Measurements from ENCODE around the gene SMIM24. TPM values are rescaled to one million over a fixed set of nuclear protein-coding genes. Genes with fewer than 3 reads are reported as not detected.

SMIM24 gene
- total and polyA plus RNA-seq, 10 of the 15 experiments (the other 5 are each of a cell fraction or from before 2014, with no cell fraction given) = 0.14 to 0.44 (median 0.23) TPM; not detected in 4

GRCh38 chr19:3433313-3433712, 47.0 kb downstream of the SMIM24 start:
- CTCF ChIA-PET = interaction anchor here (5.1 kb wide), 1 partner anchor 105 kb away, joined by 87 read pairs; no protein-coding TSS in a partner anchor
- POLR2A ChIA-PET = no interaction called here
- WGBS (ENCODE audit: insufficient coverage, insufficient replicate concordance, low lambda C conversion rate, missing lambda C conversion rate) = 91% methylated on average over 12 of the region's 12 CpGs

More at GRCh38 chr19:3433313-3433712, 47.0 kb downstream of the SMIM24 start:
- H3K4me2 ChIP-seq (ENCODE audit: control insufficient read depth, insufficient read depth) = no peak overlapping the region
- ChIA-PET RAD21 (ENCODE audit: unreplicated experiment) (no interaction called here), SMC1A (ENCODE audit: uncharacterized antibody, unreplicated experiment) (interaction anchor here (1.3 kb wide), 1 partner anchor 105 kb away, joined by 4 read pairs; no protein-coding TSS in a partner anchor)
- peaks cover 16 to 17% of the 10 kb centered on the region in 2 experiments; a peak in 3 of 4 replicates for H3K36me3 ChIP-seq (ENCODE audit: control insufficient read depth in 2 of 2, insufficient read depth in 2 of 2, low read length in 1 of 2)
- no TSS peak for BruUV-seq (replicated peaks)
- no peak overlapping the region for H3K27ac ChIP-seq (ENCODE audit: control insufficient read depth, insufficient read depth)
- H2AFZ ChIP-seq (ENCODE audit: control insufficient read depth, low read depth, low read length) = no peak overlapping the region
- peaks cover 3% of the 10 kb centered on the region; the same call in 2 of the 3 replicates for H3K9me3 ChIP-seq (replicated peaks; ENCODE audit: control insufficient read depth, insufficient read depth, low read length)
- DNase-seq (ENCODE audit: low read depth, low spot score) (no peak), FAIRE-seq (no peak), ATAC-seq (no peak)
- intact Hi-C loops (cut with micrococcal nuclease; ENCODE audit: unreplicated experiment) = no loop called here
- H3K4me1 ChIP-seq (ENCODE audit: control insufficient read depth, insufficient read depth, low read length) = peaks cover 10% of the 10 kb centered on the region
- no peaks in the 10 kb centered on the region for H3K27me3 ChIP-seq (replicated peaks in 1 of 2; ENCODE audit: control insufficient read depth in 2 of 2, insufficient read depth in 2 of 2, low read length in 1 of 2)
- H3K9ac ChIP-seq (ENCODE audit: control insufficient read depth, insufficient read depth, low read length) = no peak overlapping the region
- H3K79me2 ChIP-seq (ENCODE audit: control insufficient read depth, insufficient read depth, low read length) = no peaks in the 10 kb centered on the region; the same call in 1 of the 2 replicates
- no peaks in the 10 kb centered on the region for H4K20me1 ChIP-seq (ENCODE audit: control insufficient read depth, insufficient read depth)
- no peak overlapping the region for H3K4me3 ChIP-seq
- TF ChIP-seq E2F4 (IDR thresholded peaks at IDR 0.05; ENCODE audit: low read depth, low read length) (no peak), EED (IDR thresholded peaks at IDR 0.05; ENCODE audit: low read depth) (no peak), IRF4 (IDR thresholded peaks at IDR 0.05; ENCODE audit: low read depth, low read length) (no peak)
- in situ Hi-C loops (cut with MboI) = loop anchor here (5.0 kb wide), 1 partner anchor 106 kb away; no protein-coding TSS in a partner anchor
